Measurements from ENCODE around the gene ZCRB1. TPM values are rescaled to one million over a fixed set of nuclear protein-coding genes. Genes with fewer than 3 reads are reported as not detected.
A peak's percentile ranks its signal among the peaks of the same experiment; 100 is the strongest.
"Not testable (repeated sequence)": the region's sequence is repeated elsewhere in the genome, so short reads cannot be mapped to it uniquely, and the experiment has no call there.

Gene ZCRB1
- total RNA-seq, 2 donors from 2014 or later: 32.2 to 80.8 TPM

DNA sequence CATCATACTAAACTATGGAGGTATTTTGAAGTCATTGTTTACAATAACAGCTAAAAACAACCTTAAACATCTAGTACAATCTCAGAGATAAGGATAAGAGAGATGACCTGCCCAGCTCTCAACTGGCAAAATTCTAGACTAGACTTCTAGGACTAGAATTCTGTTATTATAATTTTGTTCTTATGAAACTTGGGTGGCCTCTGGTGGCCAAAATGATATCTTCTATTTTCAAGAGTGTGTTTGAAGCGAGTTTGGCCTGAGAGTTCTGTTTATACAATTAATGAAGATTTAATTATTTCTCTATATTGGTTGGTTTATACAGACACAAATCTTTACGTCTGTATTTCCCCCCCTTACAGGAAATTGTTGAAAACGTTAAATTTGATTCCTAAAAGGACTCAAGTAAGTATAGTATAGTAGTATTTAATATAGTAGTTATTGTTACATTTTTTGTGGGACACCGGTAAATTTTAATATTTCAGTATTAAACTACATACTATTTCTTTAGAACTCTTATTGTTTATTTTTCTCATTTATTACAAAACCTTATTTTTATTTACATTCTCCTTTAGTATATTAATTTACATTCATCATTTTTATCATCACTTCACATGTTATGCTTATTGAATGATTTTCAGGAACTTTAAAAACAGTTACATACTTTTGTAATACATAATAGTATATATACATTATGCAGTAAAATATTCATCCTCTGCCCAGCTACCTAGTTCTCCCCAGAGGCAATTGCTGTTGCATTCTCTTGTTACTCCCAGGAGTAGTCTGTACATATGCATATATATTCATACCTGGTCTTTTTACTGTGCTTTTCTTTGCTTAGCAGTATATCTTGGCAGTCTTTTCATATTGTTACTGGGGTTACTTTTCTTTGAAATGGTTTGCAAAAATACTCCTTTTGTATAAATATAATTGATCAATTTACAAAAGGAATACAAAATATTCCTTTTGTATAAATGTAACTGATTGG, 6.7 kb upstream of the ZCRB1 start:
- DNase-seq (peak; percentile 25 to 51 (median 41)), ATAC-seq (peak; percentile 64)
- Histone ChIP-seq H3K4me3 (no peak overlapping the region), H3K9me3 (no peaks in the 10 kb centered on the region), H3K27me3 (no peaks in the 10 kb centered on the region), H3K27ac (no peak overlapping the region), H3K4me1 (peaks cover 10% of the 10 kb centered on the region), H3K36me3 (replicated peaks in 1 of 2; ENCODE audit: insufficient read depth in 1 of 2, low read depth in 2 of 2) (peaks cover 0 to 6% of the 10 kb centered on the region in 2 donors)
- TF ChIP-seq, protein P1, sequence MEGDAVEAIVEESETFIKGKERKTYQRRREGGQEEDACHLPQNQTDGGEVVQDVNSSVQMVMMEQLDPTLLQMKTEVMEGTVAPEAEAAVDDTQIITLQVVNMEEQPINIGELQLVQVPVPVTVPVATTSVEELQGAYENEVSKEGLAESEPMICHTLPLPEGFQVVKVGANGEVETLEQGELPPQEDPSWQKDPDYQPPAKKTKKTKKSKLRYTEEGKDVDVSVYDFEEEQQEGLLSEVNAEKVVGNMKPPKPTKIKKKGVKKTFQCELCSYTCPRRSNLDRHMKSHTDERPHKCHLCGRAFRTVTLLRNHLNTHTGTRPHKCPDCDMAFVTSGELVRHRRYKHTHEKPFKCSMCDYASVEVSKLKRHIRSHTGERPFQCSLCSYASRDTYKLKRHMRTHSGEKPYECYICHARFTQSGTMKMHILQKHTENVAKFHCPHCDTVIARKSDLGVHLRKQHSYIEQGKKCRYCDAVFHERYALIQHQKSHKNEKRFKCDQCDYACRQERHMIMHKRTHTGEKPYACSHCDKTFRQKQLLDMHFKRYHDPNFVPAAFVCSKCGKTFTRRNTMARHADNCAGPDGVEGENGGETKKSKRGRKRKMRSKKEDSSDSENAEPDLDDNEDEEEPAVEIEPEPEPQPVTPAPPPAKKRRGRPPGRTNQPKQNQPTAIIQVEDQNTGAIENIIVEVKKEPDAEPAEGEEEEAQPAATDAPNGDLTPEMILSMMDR (IDR thresholded peaks at IDR 0.05): peak; percentile 47 to 75 (median 66)
- no peak for TF ChIP-seq POLR2A (IDR thresholded peaks at IDR 0.05)
- intact Hi-C loops (cut with DNase I): no loop called here
- 21 to 28% methylated on average over 4 of the region's 4 CpGs for WGBS, 2 donors

DNA sequence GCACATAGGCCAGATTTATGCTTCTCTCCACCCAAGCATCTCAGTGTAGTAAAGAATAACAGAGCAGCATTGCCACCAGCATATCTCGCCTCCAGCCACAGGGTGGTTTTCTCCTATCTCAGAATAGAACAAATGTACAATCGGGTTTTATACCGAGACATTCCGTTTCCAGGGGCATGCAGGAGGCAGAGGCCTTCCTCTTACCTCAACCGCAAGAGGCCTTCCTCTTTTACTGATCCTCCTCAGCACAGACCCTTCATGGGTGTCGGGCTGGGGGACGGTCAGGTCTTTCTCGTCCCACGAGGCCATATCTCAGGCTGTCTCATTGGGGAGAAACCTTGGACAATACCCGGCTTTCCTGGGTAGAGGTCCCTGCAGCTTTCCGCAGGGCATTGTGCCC, 4.2 kb upstream of the ZCRB1 start:
- 70 to 84% methylated on average over 11 of the region's 11 CpGs for WGBS, 2 donors
- not testable (repeated sequence) for DNase-seq

DNA sequence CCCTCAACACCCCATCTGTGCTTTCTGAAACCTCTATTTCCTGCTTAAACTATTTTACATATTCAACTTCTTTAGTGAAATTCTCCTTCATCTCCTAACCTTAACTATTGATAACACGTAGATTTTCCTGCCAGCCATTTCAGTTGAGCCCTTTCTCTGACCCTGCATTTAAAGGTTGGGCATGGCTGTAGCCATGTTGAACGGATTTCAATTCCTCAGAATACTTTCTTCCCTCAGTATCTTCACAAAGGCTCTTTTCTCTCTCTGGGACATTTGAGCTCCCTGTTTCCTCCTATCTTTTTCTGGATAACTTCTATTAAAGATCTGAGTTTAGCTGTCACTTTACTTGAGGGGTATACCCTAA, 1.3 kb upstream of the ZCRB1 start:
- Histone ChIP-seq H3K36me3 (replicated peaks in 1 of 2; ENCODE audit: insufficient read depth in 1 of 2, low read depth in 2 of 2) (no peaks in the 10 kb centered on the region), H3K27me3 (no peaks in the 10 kb centered on the region), H3K4me3 (no peak overlapping the region), H3K27ac (peak overlapping the region in 1 of 4 donors; percentile 84), H3K9me3 (no peaks in the 10 kb centered on the region), H3K4me1 (peaks cover 49% of the 10 kb centered on the region)
- intact Hi-C loops (cut with DNase I): loop anchor here (5.0 kb wide), 1 partner anchor 195 kb away; no protein-coding TSS in a partner anchor
- ATAC-seq (no peak), DNase-seq (no peak)
- TF ChIP-seq, protein P1 (IDR thresholded peaks at IDR 0.05): no peak
- no peak for TF ChIP-seq POLR2A (IDR thresholded peaks at IDR 0.05)
- WGBS, 2 donors: 33 to 44% methylated on average over 2 of the region's 2 CpGs

More for the DNA sequence above, 4.2 kb upstream of the ZCRB1 start:
- intact Hi-C loops (cut with DNase I); H3K27ac ChIP-seq; H3K27me3 ChIP-seq; ATAC-seq; H3K36me3 ChIP-seq (replicated peaks in 1 of 2; ENCODE audit: insufficient read depth in 1 of 2, low read depth in 2 of 2); H3K9me3 ChIP-seq; H3K4me3 ChIP-seq: not testable (repeated sequence)
- peaks cover 23% of the 10 kb centered on the region for H3K4me1 ChIP-seq

DNA sequence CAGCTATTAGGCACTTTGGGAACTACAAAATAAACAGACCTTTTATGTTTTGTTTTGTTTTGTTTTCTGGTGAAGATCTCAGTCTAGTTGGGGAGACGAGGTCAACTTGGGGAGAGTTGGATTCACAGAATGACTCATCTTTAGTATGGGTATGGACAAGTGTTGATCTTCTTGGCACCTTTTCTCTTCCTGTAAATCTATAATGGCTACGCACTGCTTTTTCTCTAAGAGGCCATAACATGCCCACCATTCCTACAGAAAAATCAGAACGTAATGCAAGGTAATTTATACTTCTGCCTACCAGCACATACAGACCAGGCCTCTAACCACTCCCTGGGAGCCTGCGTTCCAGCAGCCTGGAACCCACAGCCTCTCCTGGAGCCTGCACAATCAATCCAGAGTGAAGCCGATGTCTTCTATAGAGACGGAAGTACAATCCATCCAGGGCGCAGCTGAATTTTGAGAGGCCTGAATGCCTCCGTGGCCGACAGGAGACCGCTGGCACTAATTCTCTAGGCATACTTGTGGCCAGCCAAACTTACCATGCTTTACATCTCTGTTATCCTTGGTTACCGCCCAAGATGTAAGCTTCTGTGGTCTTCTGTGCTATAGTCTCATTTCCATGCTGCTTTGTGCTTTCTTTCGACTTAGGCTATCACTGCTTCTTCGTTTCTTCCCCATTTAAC, 790 bp upstream of the ZCRB1 start:
- H3K4me3 ChIP-seq: peak overlapping the region; percentile 13 to 85
- TF ChIP-seq, protein P1 (IDR thresholded peaks at IDR 0.05): no peak
- no peak for TF ChIP-seq POLR2A (IDR thresholded peaks at IDR 0.05)
- no peaks in the 10 kb centered on the region for H3K9me3 ChIP-seq
- DNase-seq: peak in 2 of 4 donors; percentile 7 to 13
- peak overlapping the region; percentile 57 to 84 (median 74) for H3K27ac ChIP-seq
- H3K4me1 ChIP-seq: peaks cover 44% of the 10 kb centered on the region
- no peaks in the 10 kb centered on the region for H3K36me3 ChIP-seq (replicated peaks in 1 of 2; ENCODE audit: insufficient read depth in 1 of 2, low read depth in 2 of 2)
- no peak for ATAC-seq
- intact Hi-C loops (cut with DNase I): loop anchor here (5.0 kb wide), 1 partner anchor 194 kb away; no protein-coding TSS in a partner anchor
- WGBS, 2 donors: 3 to 4% methylated on average over 13 of the region's 13 CpGs
- H3K27me3 ChIP-seq: no peaks in the 10 kb centered on the region

GRCh38 chr12:42325326-42325652, 605 bp downstream of the ZCRB1 start:
- TF ChIP-seq POLR2A (IDR thresholded peaks at IDR 0.05): no peak
- TF ChIP-seq, protein P1 (IDR thresholded peaks at IDR 0.05): no peak
- H3K27me3 ChIP-seq: no peaks in the 10 kb centered on the region
- peak overlapping the region in 3 of 4 donors; percentile 57 to 84 (median 80) for H3K27ac ChIP-seq
- DNase-seq (no peak), ATAC-seq (no peak)
- no peaks in the 10 kb centered on the region for H3K9me3 ChIP-seq
- WGBS, 2 donors: 28 to 33% methylated on average over 7 of the region's 7 CpGs
- peaks cover 44% of the 10 kb centered on the region for H3K4me1 ChIP-seq
- H3K36me3 ChIP-seq (replicated peaks in 1 of 2; ENCODE audit: insufficient read depth in 1 of 2, low read depth in 2 of 2): no peaks in the 10 kb centered on the region
- peak overlapping the region; percentile 13 to 85 for H3K4me3 ChIP-seq
- intact Hi-C loops (cut with DNase I): loop anchor here (5.0 kb wide), 1 partner anchor 193 kb away; no protein-coding TSS in a partner anchor
